H1 (cell line): ENCODE data around the gene DIPK1B. TPM values are rescaled to one million over a fixed set of nuclear protein-coding genes. Genes with fewer than 3 reads are reported as not detected.

Source experiments
- CTCF ChIA-PET: fragments of 300-600 bp; sonication (Branson Sonifier 250); formaldehyde crosslinking; loops from one replicate; lab custom pipeline; 2021; ENCODE audit not compliant: partially characterized antibody; lab: Charles Lee
- POLR2A ChIA-PET: fragments of 300-600 bp; sonication (Branson Sonifier 250); formaldehyde crosslinking; loops from one replicate; lab custom pipeline; 2021; ENCODE audit warnings: inconsistent platforms; ENCODE audit not compliant: partially characterized antibody; lab: Charles Lee
- DNase-seq, 2 experiments: peaks; one replicate each; pipeline versions ENCODE4 v3.0.0 to v3.0.0-alpha.2; 2010 to 2022; ENCODE audit warnings: low spot score in 2 of 2, low read depth in 1 of 2, mixed read lengths in 1 of 2
- FAIRE-seq: peaks from 2 replicates; lab custom pipeline; 2011; peaks lifted over from hg19 to GRCh38; lab: Jason Lieb, UNC
- H2AFZ ChIP-seq: 2 replicates; pipeline ENCODE4 v1.8.1; 2012; ENCODE audit warnings: low read length, inconsistent platforms
- H2AK5ac ChIP-seq: 2 replicates; pipeline ENCODE4 v1.6.1; 2013; ENCODE audit warnings: low read depth, low read length
- H2BK120ac ChIP-seq: replicated peaks from 2 replicates; pipeline ENCODE3; 2013; ENCODE audit warnings: low read depth, low read length, inconsistent platforms
- H2BK12ac ChIP-seq: 2 replicates; pipeline ENCODE4 v1.6.1; 2013; ENCODE audit warnings: low read depth, low read length
- H2BK15ac ChIP-seq: 2 replicates; pipeline ENCODE4 v1.6.1; 2013; ENCODE audit warnings: low read length
- H2BK20ac ChIP-seq: 2 replicates; pipeline ENCODE4 v1.6.1; 2013; ENCODE audit warnings: low read length
- H2BK5ac ChIP-seq: 2 replicates; pipeline ENCODE4 v1.6.1; 2013; ENCODE audit warnings: low read depth, low read length
- H3K14ac ChIP-seq: 2 replicates; pipeline ENCODE4 v1.6.1; 2013; ENCODE audit warnings: inconsistent platforms; ENCODE audit not compliant: insufficient read length
- H3K18ac ChIP-seq: 2 replicates; pipeline ENCODE4 v1.6.1; 2013; ENCODE audit warnings: low read length; ENCODE audit errors: extremely low read depth
- H3K23ac ChIP-seq: 2 replicates; pipeline ENCODE4 v1.6.1; 2013; ENCODE audit warnings: inconsistent platforms; ENCODE audit not compliant: insufficient read length
- H3K23me2 ChIP-seq: 2 replicates; pipeline ENCODE4 v1.6.1; 2013; ENCODE audit warnings: low read depth, low read length
- H3K27ac ChIP-seq: 2 replicates; pipeline ENCODE4 v1.6.1; 2011; ENCODE audit warnings: low read depth, low read length, inconsistent platforms
- H3K27me3 ChIP-seq, 4 experiments: replicated peaks in 1 of 4; 1 replicate in 1 of 4; 2 replicates in 3 of 4; pipeline versions ENCODE4 v1.6.1 to v1.8.1; 2011 to 2013; ENCODE audit warnings: low read length in 3 of 4, mild to moderate bottlenecking in 3 of 4, inconsistent platforms in 2 of 4, mixed read lengths in 2 of 4, moderate library complexity in 1 of 4; ENCODE audit not compliant: control insufficient read depth in 3 of 4, insufficient read depth in 3 of 4; ENCODE audit errors: extremely low read depth in 1 of 4
- H3K36me3 ChIP-seq, 4 experiments: 2 replicates each; pipeline versions ENCODE4 v1.6.1 to v1.8.1; 2011 to 2013; ENCODE audit warnings: mild to moderate bottlenecking in 4 of 4, low read length in 3 of 4, moderate library complexity in 2 of 4, control low read depth in 1 of 4, inconsistent platforms in 1 of 4; ENCODE audit not compliant: insufficient read depth in 4 of 4, control insufficient read depth in 2 of 4
- H3K4ac ChIP-seq: replicated peaks from 2 replicates; pipeline ENCODE3; 2013; ENCODE audit warnings: low read length, low read depth, mixed read lengths, inconsistent platforms; ENCODE audit not compliant: insufficient read length
- H3K4me1 ChIP-seq, 4 experiments: replicated peaks in 1 of 4; 1 replicate in 1 of 4; 2 replicates in 3 of 4; pipeline versions ENCODE4 v1.6.1 to v1.8.1; 2011 to 2013; ENCODE audit warnings: low read length in 3 of 4, inconsistent platforms in 2 of 4, mixed read lengths in 1 of 4; ENCODE audit not compliant: insufficient read depth in 4 of 4, control insufficient read depth in 3 of 4
- H3K4me2 ChIP-seq, 2 experiments: 2 replicates each; pipeline versions ENCODE4 v1.6.1 to v1.8.1; 2011 to 2013; ENCODE audit warnings: low read depth in 2 of 2, low read length in 2 of 2, control low read depth in 1 of 2, inconsistent platforms in 1 of 2, mild to moderate bottlenecking in 1 of 2; ENCODE audit not compliant: insufficient read depth in 1 of 2
- H3K4me3 ChIP-seq, 4 experiments: fragments of 200-600, 300-600 bp in 1 of 4; sonication (generic), shearing (Covaris generic), sonication (Bioruptor Twin) in 1 of 4; 2 replicates each; pipeline versions ENCODE4 v1.5.1 to v1.8.1; 2011 to 2016; ENCODE audit warnings: low read length in 4 of 4, low read depth in 3 of 4, control low read depth in 2 of 4, inconsistent platforms in 2 of 4, mild to moderate bottlenecking in 2 of 4, mixed read lengths in 1 of 4, moderate library complexity in 1 of 4; ENCODE audit not compliant: insufficient read depth in 2 of 4; ENCODE audit errors: extremely low read depth in 1 of 4
- H3K56ac ChIP-seq: replicated peaks from 2 replicates; pipeline ENCODE3; 2013; ENCODE audit warnings: low read depth, mild to moderate bottlenecking, mixed read lengths, low read length, inconsistent platforms; ENCODE audit not compliant: insufficient read length
- H3K79me1 ChIP-seq: 2 replicates; pipeline ENCODE4 v1.6.1; 2013; ENCODE audit warnings: low read depth, low read length, control low read depth
- H3K79me2 ChIP-seq, 2 experiments: 2 replicates each; pipeline versions ENCODE4 v1.6.1 to v1.8.1; 2012 to 2013; ENCODE audit warnings: low read length in 2 of 2, mild to moderate bottlenecking in 2 of 2, inconsistent platforms in 1 of 2; ENCODE audit not compliant: insufficient read depth in 2 of 2, control insufficient read depth in 1 of 2
- H3K9ac ChIP-seq, 4 experiments: replicated peaks in 1 of 4; 1 replicate in 1 of 4; 2 replicates in 3 of 4; pipeline versions ENCODE4 v1.6.1 to v1.8.1; 2011 to 2013; ENCODE audit warnings: low read depth in 3 of 4, low read length in 3 of 4, control low read depth in 2 of 4, mild to moderate bottlenecking in 2 of 4, moderate library complexity in 2 of 4, inconsistent platforms in 1 of 4; ENCODE audit errors: extremely low read depth in 1 of 4
- H3K9me3 ChIP-seq, 2 experiments: 2 replicates each; pipeline versions ENCODE4 v1.6.1 to v1.8.1; 2012 to 2013; ENCODE audit warnings: mild to moderate bottlenecking in 2 of 2, moderate library complexity in 2 of 2, control low read depth in 1 of 2, inconsistent platforms in 1 of 2, low read depth in 1 of 2, low read length in 1 of 2, mixed read lengths in 1 of 2; ENCODE audit not compliant: insufficient read depth in 2 of 2
- H4K20me1 ChIP-seq, 2 experiments: replicated peaks in 1 of 2; 2 replicates each; pipeline versions ENCODE3 to v1.8.1; 2011 to 2013; ENCODE audit warnings: inconsistent platforms in 2 of 2, low read length in 2 of 2, mild to moderate bottlenecking in 1 of 2; ENCODE audit not compliant: insufficient read depth in 2 of 2, control insufficient read depth in 1 of 2
- H4K5ac ChIP-seq: 2 replicates; pipeline ENCODE4 v1.6.1; 2013; ENCODE audit warnings: low read length, low read depth, mixed read lengths, inconsistent platforms; ENCODE audit not compliant: insufficient read length
- H4K8ac ChIP-seq: 2 replicates; pipeline ENCODE4 v1.8.0; 2013; ENCODE audit warnings: mild to moderate bottlenecking, moderate library complexity, low read length, inconsistent platforms; ENCODE audit not compliant: insufficient read depth; ENCODE audit errors: extremely low read depth
- H4K91ac ChIP-seq: replicated peaks from 2 replicates; pipeline ENCODE3; 2013; ENCODE audit warnings: low read length, mixed read lengths, inconsistent platforms; ENCODE audit not compliant: insufficient read length
- CBX8 ChIP-seq: fragments of 300-800, 300-1000 bp; sonication (generic); IDR thresholded peaks from 2 replicates; pipeline ENCODE4 v1.7.1; 2016; ENCODE audit warnings: low read depth, low read length, borderline replicate concordance
- CTBP2 ChIP-seq: IDR thresholded peaks from 2 replicates; pipeline ENCODE4 v1.7.0; 2011; ENCODE audit warnings: borderline replicate concordance, mild to moderate bottlenecking, moderate library complexity, mixed read lengths, low read length; ENCODE audit not compliant: insufficient read depth, insufficient read length
- GABPA ChIP-seq: IDR thresholded peaks from 2 replicates; pipeline ENCODE4 v1.6.1; 2011; ENCODE audit warnings: mild to moderate bottlenecking, low read length, moderate library complexity, borderline replicate concordance; ENCODE audit not compliant: insufficient read depth
- POLR2AphosphoS5 ChIP-seq: IDR thresholded peaks from 2 replicates; pipeline ENCODE4 v1.6.1; 2011; ENCODE audit warnings: low read depth, low read length
- RBBP5 ChIP-seq: IDR thresholded peaks from 2 replicates; pipeline ENCODE4 v1.7.1; 2012; ENCODE audit warnings: low read depth, mild to moderate bottlenecking, inconsistent platforms, low read length, moderate library complexity, borderline replicate concordance
- SUZ12 ChIP-seq: fragments of 200-600 bp; sonication (generic); IDR thresholded peaks from 2 replicates; pipeline ENCODE4 v1.6.1; 2012; ENCODE audit warnings: mild to moderate bottlenecking, inconsistent platforms, low read length, moderate library complexity, mixed read lengths
- TBP ChIP-seq: IDR thresholded peaks from 2 replicates; pipeline ENCODE4 v1.6.1; 2011; ENCODE audit warnings: low read depth, low read length, improper control_type of control experiment
- WGBS, 2 experiments: shearing (Covaris generic) in 1 of 2; methylation state at CpG; one replicate each; pipeline versions ENCODE4 v1.1.6 to v1.1.7; 2013 to 2015; ENCODE audit warnings: low lambda C conversion rate in 2 of 2, mixed read lengths in 2 of 2, inconsistent platforms in 1 of 2, low coverage in 1 of 2, missing lambda C conversion rate in 1 of 2; ENCODE audit not compliant: insufficient replicate concordance in 2 of 2, insufficient coverage in 1 of 2, insufficient read length in 1 of 2; ENCODE audit errors: extremely low coverage in 1 of 2, missing lambda C conversion rate in 1 of 2; 5-methylcytosine and 5-hydroxymethylcytosine counted together
- polyA plus RNA-seq, 7 experiments: library from polyadenylated mRNA; depleted of rRNA in 3 of 7; stranded (reverse) in 5 of 7; unstranded in 2 of 7; fragments of >200 nt in 5 of 7; fragments of 200-250 nt in 2 of 7; gene quantifications; 1 replicate in 5 of 7; 2 replicates in 1 of 7; 4 replicates in 1 of 7; pipeline versions ENCODE4 v1.2.1 to v1.2.3, GENCODE V29; 2011 to 2013; ENCODE audit warnings: missing spikeins in 2 of 7, mixed read lengths in 2 of 7
- total RNA-seq: library from RNA; stranded (reverse); fragmentation: NEBNext Ultra II Directional; extraction: Animal tissue kit (Norgen Biotek cat#: 25700); gene quantifications from 2 replicates; pipeline ENCODE4 v1.2.1, GENCODE V29; 2021

DIPK1B gene
- total and polyA plus RNA-seq, 2 of the 8 experiments (the other 6 are each of a cell fraction or from before 2014, with no cell fraction given): 32.3 to 64.8 TPM

GRCh38 chr9:136687721-136688223, 24.6 kb upstream of the DIPK1B start:
- Histone ChIP-seq H3K23ac (no peak overlapping the region), H3K4ac (no peak overlapping the region), H4K8ac (peak overlapping the region; percentile 75; the same call in 1 of the 2 replicates), H3K27me3 (peaks cover 0 to 11% (median 5%) of the 10 kb centered on the region in 4 experiments; a peak in 4 of 7 replicates), H3K79me1 (peaks cover 6% of the 10 kb centered on the region), H2BK20ac (no peak overlapping the region), H2AFZ (no peak overlapping the region), H2BK5ac (peak overlapping the region; percentile 52; the same call in 1 of the 2 replicates), H3K4me2 (peak overlapping the region; percentile 48 to 67), H2BK15ac (no peak overlapping the region), H2BK120ac (no peak overlapping the region), H3K56ac (no peak overlapping the region), H3K79me2 (no peaks in the 10 kb centered on the region), H4K91ac (no peak overlapping the region), H3K14ac (no peak overlapping the region), H4K20me1 (peaks cover 2 to 10% of the 10 kb centered on the region in 2 experiments), H3K9me3 (no peaks in the 10 kb centered on the region), H3K4me1 (peaks cover 0 to 28% (median 17%) of the 10 kb centered on the region in 4 experiments; a peak in 5 of 7 replicates), H3K9ac (no peak overlapping the region), H3K27ac (no peak overlapping the region), H3K4me3 (peak overlapping the region; percentile 19 to 85 (median 52)), H3K18ac (peak overlapping the region; percentile 60), H3K36me3 (no peaks in the 10 kb centered on the region), H3K23me2 (peaks cover 13% of the 10 kb centered on the region; the same call in 1 of the 2 replicates), H2BK12ac (peak overlapping the region; percentile 39; the same call in 1 of the 2 replicates), H4K5ac (no peak overlapping the region), H2AK5ac (no peak overlapping the region)
- DNase-seq (peak in 1 of 2 experiments; percentile 68), FAIRE-seq (no peak)
- POLR2A ChIA-PET: interaction anchor here (1.4 to 3.7 kb wide), 3 partner anchors 15 to 40 kb away, joined by 4 to 29 read pairs (median 8); no protein-coding TSS in a partner anchor
- CTCF ChIA-PET: interaction anchor here (0.9 to 12.8 kb wide), 5 partner anchors 9 to 151 kb away, joined by 3 to 125 read pairs (median 4); no protein-coding TSS in a partner anchor
- TF ChIP-seq GABPA: no peak
- TF ChIP-seq SUZ12: no peak
- TF ChIP-seq POLR2AphosphoS5: no peak
- TF ChIP-seq CTBP2: peak; percentile 35
- no peak for TF ChIP-seq RBBP5
- TF ChIP-seq TBP: no peak
- TF ChIP-seq CBX8: no peak
- 12% methylated on average over 28 of the region's 37 CpGs; no CpG with 5 or more reads in 1 of the 2 experiments for WGBS, 2 experiments
